ENCODE results near the gene KIAA1328. TPM values are rescaled to one million over a fixed set of nuclear protein-coding genes. Genes with fewer than 3 reads are reported as not detected.
A peak's percentile ranks its signal among the peaks of the same experiment; 100 is the strongest.

Gene KIAA1328
- total RNA-seq, 1 donor from 2014 or later, result 9.2 TPM

- no peak for DNase-seq (ENCODE audit: low spot score)
- TF ChIP-seq, protein P1, sequence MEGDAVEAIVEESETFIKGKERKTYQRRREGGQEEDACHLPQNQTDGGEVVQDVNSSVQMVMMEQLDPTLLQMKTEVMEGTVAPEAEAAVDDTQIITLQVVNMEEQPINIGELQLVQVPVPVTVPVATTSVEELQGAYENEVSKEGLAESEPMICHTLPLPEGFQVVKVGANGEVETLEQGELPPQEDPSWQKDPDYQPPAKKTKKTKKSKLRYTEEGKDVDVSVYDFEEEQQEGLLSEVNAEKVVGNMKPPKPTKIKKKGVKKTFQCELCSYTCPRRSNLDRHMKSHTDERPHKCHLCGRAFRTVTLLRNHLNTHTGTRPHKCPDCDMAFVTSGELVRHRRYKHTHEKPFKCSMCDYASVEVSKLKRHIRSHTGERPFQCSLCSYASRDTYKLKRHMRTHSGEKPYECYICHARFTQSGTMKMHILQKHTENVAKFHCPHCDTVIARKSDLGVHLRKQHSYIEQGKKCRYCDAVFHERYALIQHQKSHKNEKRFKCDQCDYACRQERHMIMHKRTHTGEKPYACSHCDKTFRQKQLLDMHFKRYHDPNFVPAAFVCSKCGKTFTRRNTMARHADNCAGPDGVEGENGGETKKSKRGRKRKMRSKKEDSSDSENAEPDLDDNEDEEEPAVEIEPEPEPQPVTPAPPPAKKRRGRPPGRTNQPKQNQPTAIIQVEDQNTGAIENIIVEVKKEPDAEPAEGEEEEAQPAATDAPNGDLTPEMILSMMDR (IDR thresholded peaks at IDR 0.05; ENCODE audit: unreplicated experiment), result no peak
- peaks cover 37% of the 10 kb centered on the region for H3K4me1 Mint-ChIP-seq (ENCODE audit: unreplicated experiment)
- no peaks in the 10 kb centered on the region for H3K9me3 Mint-ChIP-seq (ENCODE audit: unreplicated experiment)
- H3K4me3 Mint-ChIP-seq (ENCODE audit: unreplicated experiment), result no peak overlapping the region
- no peak overlapping the region for H3K27ac Mint-ChIP-seq (ENCODE audit: unreplicated experiment)
- H3K27me3 Mint-ChIP-seq (ENCODE audit: unreplicated experiment), result no peaks in the 10 kb centered on the region
- H3K36me3 Mint-ChIP-seq (ENCODE audit: low read depth, unreplicated experiment), result no peaks in the 10 kb centered on the region
Measured at GRCh38 chr18:36890598-36890997, 61.7 kb downstream of the KIAA1328 start.

- H3K9me3 Mint-ChIP-seq (ENCODE audit: unreplicated experiment), result no peaks in the 10 kb centered on the region
- H3K36me3 Mint-ChIP-seq (ENCODE audit: low read depth, unreplicated experiment), result no peaks in the 10 kb centered on the region
- TF ChIP-seq, protein P1 (IDR thresholded peaks at IDR 0.05; ENCODE audit: unreplicated experiment), result no peak
- no peak for DNase-seq (ENCODE audit: low spot score)
- peaks cover 16% of the 10 kb centered on the region for H3K4me1 Mint-ChIP-seq (ENCODE audit: unreplicated experiment)
- no peaks in the 10 kb centered on the region for H3K27me3 Mint-ChIP-seq (ENCODE audit: unreplicated experiment)
- no peak overlapping the region for H3K27ac Mint-ChIP-seq (ENCODE audit: unreplicated experiment)
- no peak overlapping the region for H3K4me3 Mint-ChIP-seq (ENCODE audit: unreplicated experiment)
Measured at GRCh38 chr18:36893227-36893626, 64.3 kb downstream of the KIAA1328 start.

- Mint-ChIP-seq H3K4me3 (ENCODE audit: unreplicated experiment) (no peak overlapping the region), H3K27me3 (ENCODE audit: unreplicated experiment) (no peaks in the 10 kb centered on the region), H3K4me1 (ENCODE audit: unreplicated experiment) (peaks cover 5% of the 10 kb centered on the region), H3K27ac (ENCODE audit: unreplicated experiment) (no peak overlapping the region), H3K9me3 (ENCODE audit: unreplicated experiment) (no peaks in the 10 kb centered on the region), H3K36me3 (ENCODE audit: low read depth, unreplicated experiment) (no peaks in the 10 kb centered on the region)
- TF ChIP-seq, protein P1 (IDR thresholded peaks at IDR 0.05; ENCODE audit: unreplicated experiment), result no peak
- DNase-seq (ENCODE audit: low spot score), result no peak
Measured at GRCh38 chr18:36895606-36896005, 66.7 kb downstream of the KIAA1328 start.

DNA sequence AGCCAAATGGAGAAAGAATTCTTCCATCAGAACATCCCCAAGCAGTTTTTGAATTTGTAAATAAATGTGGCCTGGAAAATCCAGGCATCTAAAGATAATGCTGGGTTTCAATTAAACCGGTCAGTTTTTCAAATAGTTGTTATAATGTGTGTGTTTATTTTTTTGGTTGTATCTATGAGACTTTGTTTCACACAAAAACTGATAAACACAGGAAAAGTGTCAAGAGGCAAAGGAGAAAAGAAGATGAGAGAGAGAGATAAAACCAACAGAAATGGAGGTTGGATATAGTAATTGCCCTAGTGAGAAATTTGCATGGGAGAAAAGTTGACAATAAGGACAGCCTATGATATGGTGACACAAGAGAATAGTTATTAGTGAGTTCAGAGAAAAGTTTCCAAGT lies 68.3 kb downstream of the KIAA1328 start:
- H3K4me1 Mint-ChIP-seq (ENCODE audit: unreplicated experiment), result peaks cover 3% of the 10 kb centered on the region
- H3K27ac Mint-ChIP-seq (ENCODE audit: unreplicated experiment), result no peak overlapping the region
- H3K36me3 Mint-ChIP-seq (ENCODE audit: low read depth, unreplicated experiment), result no peaks in the 10 kb centered on the region
- TF ChIP-seq, protein P1 (IDR thresholded peaks at IDR 0.05; ENCODE audit: unreplicated experiment), result no peak
- no peak overlapping the region for H3K4me3 Mint-ChIP-seq (ENCODE audit: unreplicated experiment)
- DNase-seq (ENCODE audit: low spot score), result no peak
- H3K27me3 Mint-ChIP-seq (ENCODE audit: unreplicated experiment), result no peaks in the 10 kb centered on the region
- no peaks in the 10 kb centered on the region for H3K9me3 Mint-ChIP-seq (ENCODE audit: unreplicated experiment)

- no peaks in the 10 kb centered on the region for H3K36me3 Mint-ChIP-seq (ENCODE audit: low read depth, unreplicated experiment)
- H3K4me3 Mint-ChIP-seq (ENCODE audit: unreplicated experiment), result no peak overlapping the region
- TF ChIP-seq, protein P1 (IDR thresholded peaks at IDR 0.05; ENCODE audit: unreplicated experiment), result peak; percentile 77
- peaks cover 3% of the 10 kb centered on the region for H3K4me1 Mint-ChIP-seq (ENCODE audit: unreplicated experiment)
- H3K27me3 Mint-ChIP-seq (ENCODE audit: unreplicated experiment), result no peaks in the 10 kb centered on the region
- no peaks in the 10 kb centered on the region for H3K9me3 Mint-ChIP-seq (ENCODE audit: unreplicated experiment)
- no peak for DNase-seq (ENCODE audit: low spot score)
- no peak overlapping the region for H3K27ac Mint-ChIP-seq (ENCODE audit: unreplicated experiment)
Measured at GRCh38 chr18:36899289-36899688, 70.4 kb downstream of the KIAA1328 start.

All from endothelial cell (in vitro differentiated cells).